ENCODE data around the gene KLF5. TPM values are rescaled to one million over a fixed set of nuclear protein-coding genes. Genes with fewer than 3 reads are reported as not detected.

Gene KLF5
- total and polyA plus RNA-seq, 2 of the 4 experiments (the other 2 are of a cell fraction): 5.4 to 8.8 TPM

DNA sequence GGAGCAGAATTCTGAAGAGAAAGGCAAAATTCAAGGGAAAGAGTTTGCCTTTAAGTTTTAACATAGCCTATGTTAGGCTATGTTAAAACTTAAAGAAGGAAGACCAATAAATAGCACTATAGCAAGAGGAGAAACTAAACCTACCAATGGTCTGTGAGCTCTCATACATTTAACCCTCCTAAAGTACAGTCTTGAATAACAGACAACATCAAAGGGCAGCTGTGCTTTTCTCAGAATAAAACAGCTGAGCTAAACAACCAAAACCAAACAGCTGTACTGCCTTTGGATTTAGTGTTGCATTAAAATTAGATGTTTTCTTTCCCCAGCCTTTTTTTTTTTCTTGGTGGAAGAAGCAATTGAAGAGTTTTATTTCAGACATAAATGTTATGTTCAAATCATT, 34.0 kb downstream of the KLF5 start:
- no peak overlapping the region for H4K5ac ChIP-seq (ENCODE audit: low read depth, low read length)
- POLR2A ChIA-PET (ENCODE audit: unreplicated experiment): no interaction called here

More for the DNA sequence above, 34.0 kb downstream of the KLF5 start:
- H3K23ac ChIP-seq (ENCODE audit: low read depth, low read length): no peak overlapping the region
- H3K27ac ChIP-seq (ENCODE audit: insufficient read depth, low read length): no peak overlapping the region
- no peak overlapping the region for H4K8ac ChIP-seq (ENCODE audit: low read depth in 2 of 2, low read length in 2 of 2)
- H2BK120ac ChIP-seq (ENCODE audit: low read depth, low read length): no peak overlapping the region
- no peak overlapping the region for H3K18ac ChIP-seq (ENCODE audit: low read depth, low read length)
- H2BK5ac ChIP-seq (ENCODE audit: low read depth, low read length, poor library complexity, severe bottlenecking): no peak overlapping the region
- H3K79me1 ChIP-seq (ENCODE audit: low read depth in 1 of 2, low read length in 2 of 2): no peaks in the 10 kb centered on the region
- no peak overlapping the region for H2BK20ac ChIP-seq (ENCODE audit: low read depth, low read length)
- H2BK15ac ChIP-seq (ENCODE audit: low read depth, low read length): no peak overlapping the region
- H3K9me1 ChIP-seq (ENCODE audit: insufficient read depth, low read length): 0 out of 2 replicates have a peak, but pooled peaks cover 3% of the 10 kb centered on the region
- peaks cover 8% of the 10 kb centered on the region for H3K9me3 ChIP-seq (ENCODE audit: control insufficient read depth, insufficient read depth, low read length)
- no peak overlapping the region for H3K4me2 ChIP-seq (ENCODE audit: low read depth, low read length)
- no peak overlapping the region for H3K4me3 ChIP-seq (ENCODE audit: insufficient read depth, low read depth, low read length)
- H2AK9ac ChIP-seq (replicated peaks; ENCODE audit: low read depth, low read length, poor library complexity): no peak overlapping the region
- H3K4ac ChIP-seq (ENCODE audit: low read depth, low read length): no peak overlapping the region
- no TSS peak for BruUV-seq (replicated peaks)
- H3K27me3 ChIP-seq (ENCODE audit: control insufficient read depth, insufficient read depth, low read length): no peaks in the 10 kb centered on the region
- H2AFZ ChIP-seq (replicated peaks; ENCODE audit: low read length, poor library complexity): no peak overlapping the region
- ATAC-seq (ENCODE audit: low read depth) (no peak), DNase-seq (no peak)
- H4K20me1 ChIP-seq (ENCODE audit: insufficient read depth, low read length): no peaks in the 10 kb centered on the region
- no peak overlapping the region for H3K56ac ChIP-seq (ENCODE audit: extremely low read depth, insufficient read depth, low read length)
- H2AK5ac ChIP-seq (ENCODE audit: low read depth, low read length): no peak overlapping the region
- H3K36me3 ChIP-seq (ENCODE audit: control insufficient read depth, insufficient read depth, low read length): no peaks in the 10 kb centered on the region
- in situ Hi-C loops (cut with MboI; ENCODE audit: low sequenced_read_pairs): no loop called here
- H3K4me1 ChIP-seq (ENCODE audit: control insufficient read depth, insufficient read depth, low read length): peaks cover 4% of the 10 kb centered on the region
- no peak overlapping the region for H3K9ac ChIP-seq (ENCODE audit: low read depth, low read length)
- intact Hi-C loops (cut with micrococcal nuclease): no loop called here
- no peak overlapping the region for H3K14ac ChIP-seq (replicated peaks; ENCODE audit: low read depth, low read length)
- TF ChIP-seq, protein P1, sequence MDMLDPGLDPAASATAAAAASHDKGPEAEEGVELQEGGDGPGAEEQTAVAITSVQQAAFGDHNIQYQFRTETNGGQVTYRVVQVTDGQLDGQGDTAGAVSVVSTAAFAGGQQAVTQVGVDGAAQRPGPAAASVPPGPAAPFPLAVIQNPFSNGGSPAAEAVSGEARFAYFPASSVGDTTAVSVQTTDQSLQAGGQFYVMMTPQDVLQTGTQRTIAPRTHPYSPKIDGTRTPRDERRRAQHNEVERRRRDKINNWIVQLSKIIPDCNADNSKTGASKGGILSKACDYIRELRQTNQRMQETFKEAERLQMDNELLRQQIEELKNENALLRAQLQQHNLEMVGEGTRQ (IDR thresholded peaks at IDR 0.05; ENCODE audit: low read depth, low read length): no peak
- H4K91ac ChIP-seq (ENCODE audit: insufficient read depth, low read depth, low read length): no peak overlapping the region
- dilution Hi-C loops (cut with HindIII; ENCODE audit: low sequenced_read_pairs, unreplicated experiment): no loop called here
- CTCF ChIA-PET: interaction anchor here (0.6 kb wide), 1 partner anchor 70 kb away, joined by 9 read pairs; no protein-coding TSS in a partner anchor
